GM18511 (cell line): Measurements from ENCODE around the gene FBXL13.

Source experiments
- ATAC-seq: cut with Tn5 transposase; IDR thresholded peaks from one replicate; pipeline ENCODE4 v1.9.1; 2021; ENCODE audit warnings: mild to moderate bottlenecking, moderate library complexity; ENCODE audit not compliant: unreplicated experiment

FBXL13 gene

DNA sequence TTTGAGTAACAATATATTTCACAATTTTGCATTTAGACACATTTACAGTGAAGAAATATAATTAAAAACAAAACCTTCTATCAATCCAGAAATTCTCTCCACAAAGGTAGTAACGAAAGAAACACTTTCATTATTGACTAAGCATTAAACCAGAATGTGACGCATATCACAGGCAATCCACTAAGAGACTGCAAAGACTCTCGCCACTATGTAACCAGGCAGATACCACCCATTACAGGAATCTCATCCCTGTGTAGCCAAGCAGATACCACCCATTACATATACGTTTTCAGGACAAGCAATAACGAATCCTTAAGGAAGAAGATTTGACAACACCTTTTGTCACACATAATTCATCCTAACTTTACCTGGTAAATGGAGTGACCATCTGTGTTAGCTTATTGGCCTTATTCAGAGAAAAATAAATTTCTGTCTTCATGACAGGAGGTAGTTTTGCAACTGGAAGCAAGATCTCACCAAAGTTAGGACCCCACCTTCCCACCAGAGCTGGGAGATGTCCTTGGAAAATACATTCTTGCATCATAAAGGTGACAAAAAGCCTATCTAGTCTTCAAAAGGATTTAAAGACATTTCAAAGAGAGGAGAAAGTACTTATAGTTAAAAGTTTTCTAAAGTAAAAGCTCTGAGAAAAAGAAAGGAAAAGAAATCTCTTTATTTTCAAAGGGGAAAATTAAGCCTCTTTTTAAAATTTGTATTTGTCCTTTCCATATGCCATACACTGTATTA, 131.0 kb downstream of the FBXL13 start:
- no peak for ATAC-seq

DNA sequence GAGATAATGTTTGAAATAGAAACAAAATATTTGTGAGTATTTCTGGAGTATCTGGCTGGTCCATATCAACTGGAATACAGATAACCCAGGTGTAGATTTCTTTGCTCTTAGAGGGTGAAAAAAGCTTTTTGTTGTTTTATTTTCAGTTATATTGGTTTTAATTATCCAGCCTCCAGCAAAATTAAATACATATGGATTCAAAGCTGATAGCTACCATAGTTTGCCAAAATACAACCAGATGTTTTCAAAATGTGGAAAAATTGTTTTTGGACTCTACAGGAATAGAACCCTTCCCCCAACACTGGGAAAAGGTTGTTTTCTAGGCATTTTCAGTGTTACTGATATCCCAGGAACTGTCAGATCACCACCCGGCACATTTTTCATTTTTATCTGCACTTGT, 131.7 kb downstream of the FBXL13 start:
- no peak for ATAC-seq

DNA sequence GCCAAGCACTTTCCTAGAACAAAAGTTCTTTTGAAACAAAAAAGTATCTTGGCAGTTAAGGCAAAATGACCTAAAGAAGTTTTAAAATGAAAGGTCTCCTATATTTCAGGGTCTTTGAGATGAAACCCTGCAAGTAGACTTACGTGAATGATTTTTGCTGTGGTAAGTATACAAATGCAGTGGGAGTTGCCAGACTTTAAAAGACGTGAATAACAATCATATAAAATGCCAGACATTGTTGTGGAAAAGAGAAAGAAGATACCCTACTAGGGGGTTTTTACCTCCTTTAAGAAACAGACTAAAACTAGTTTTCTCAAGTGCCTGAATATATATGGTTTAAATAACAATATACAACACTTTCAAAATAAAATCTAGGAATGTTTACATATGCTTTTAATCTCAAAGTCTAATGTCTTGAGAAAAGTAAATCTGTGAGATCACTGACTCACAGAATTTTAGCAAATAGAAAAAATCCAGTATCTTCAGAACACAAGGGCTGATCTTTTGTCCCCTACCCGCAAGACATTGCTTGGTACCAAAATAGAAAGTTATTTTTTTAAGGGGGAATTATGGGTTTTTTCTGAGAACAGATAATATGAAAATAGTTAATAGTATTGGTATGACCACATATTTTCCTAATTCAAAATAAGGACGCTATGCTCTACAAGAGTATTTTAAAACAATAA, 132.3 kb downstream of the FBXL13 start:
- ATAC-seq: no peak

DNA sequence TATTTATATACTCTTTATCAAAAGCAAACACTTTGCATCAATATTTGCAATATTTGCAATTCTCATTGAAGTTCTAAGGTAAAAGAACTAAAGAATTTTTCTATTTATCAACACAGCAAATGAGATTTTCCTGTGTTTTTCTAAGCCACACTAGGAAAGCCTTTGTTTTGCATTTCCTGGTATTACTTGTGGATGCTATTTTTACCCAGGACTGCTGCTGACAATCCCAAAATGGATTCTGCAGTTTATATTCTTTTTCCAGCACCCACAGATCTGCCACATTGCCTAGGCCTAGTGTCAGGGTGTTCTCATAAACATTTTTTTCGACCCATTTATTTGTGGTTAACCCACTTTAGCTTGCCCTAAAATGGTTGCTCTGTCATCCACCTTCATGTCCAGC, 135.9 kb downstream of the FBXL13 start:
- no peak for ATAC-seq

DNA sequence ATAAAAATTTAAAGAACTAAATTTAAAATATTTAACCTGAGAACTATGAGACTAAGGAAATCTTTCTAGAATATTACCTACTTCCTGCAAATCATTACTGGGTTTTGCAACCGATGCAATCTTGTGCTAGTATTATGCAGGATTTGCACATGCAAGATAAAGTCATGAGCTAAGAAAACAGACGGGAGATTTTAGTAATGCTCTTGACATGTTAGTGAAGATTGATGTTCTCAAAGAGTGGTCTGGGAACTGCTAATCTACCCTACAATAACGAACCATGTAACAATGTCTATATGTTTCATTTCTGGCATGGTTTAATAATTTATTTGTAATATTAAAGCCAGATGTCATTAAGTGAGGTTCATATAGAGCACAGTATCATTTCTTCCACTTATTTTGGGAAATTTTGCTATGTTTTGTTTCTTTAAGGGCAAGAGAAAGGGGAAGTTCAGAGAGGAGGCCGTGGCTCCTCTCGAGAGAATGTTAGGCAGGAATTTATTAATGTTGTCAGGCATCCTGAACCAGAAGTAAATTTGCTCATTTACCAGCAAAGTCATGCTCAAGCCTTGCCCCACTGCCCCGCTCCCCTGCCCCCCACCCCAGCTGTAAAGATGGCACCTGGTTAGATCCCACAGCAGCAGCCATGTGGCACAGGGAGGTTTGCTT, 139.0 kb downstream of the FBXL13 start:
- ATAC-seq: no peak

DNA sequence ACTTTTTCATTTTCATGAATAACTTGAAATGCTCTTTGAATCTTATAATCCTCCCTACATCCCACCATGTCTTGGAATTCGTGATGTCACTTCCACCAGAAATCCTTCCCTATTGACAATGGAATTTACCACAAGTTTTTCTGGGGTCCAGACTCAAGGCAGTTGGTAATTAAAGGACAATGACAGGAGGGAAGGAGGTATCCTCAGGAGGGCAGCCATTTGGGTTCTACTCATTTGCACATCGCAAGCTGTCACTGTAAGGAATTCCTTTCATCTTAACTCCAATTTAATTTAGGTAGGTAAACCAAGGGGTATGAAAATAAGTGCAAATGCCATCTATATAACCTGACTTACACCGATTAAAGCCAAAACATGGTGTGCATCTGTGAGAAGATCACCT, 139.9 kb downstream of the FBXL13 start:
- no peak for ATAC-seq

DNA sequence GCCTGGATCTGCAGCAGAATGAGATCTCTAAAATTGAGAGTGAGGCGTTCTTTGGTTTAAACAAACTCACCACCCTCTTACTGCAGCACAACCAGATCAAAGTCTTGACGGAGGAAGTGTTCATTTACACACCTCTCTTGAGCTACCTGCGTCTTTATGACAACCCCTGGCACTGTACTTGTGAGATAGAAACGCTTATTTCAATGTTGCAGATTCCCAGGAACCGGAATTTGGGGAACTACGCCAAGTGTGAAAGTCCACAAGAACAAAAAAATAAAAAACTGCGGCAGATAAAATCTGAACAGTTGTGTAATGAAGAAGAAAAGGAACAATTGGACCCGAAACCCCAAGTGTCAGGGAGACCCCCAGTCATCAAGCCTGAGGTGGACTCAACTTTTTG, 140.4 kb downstream of the FBXL13 start:
- no peak for ATAC-seq

DNA sequence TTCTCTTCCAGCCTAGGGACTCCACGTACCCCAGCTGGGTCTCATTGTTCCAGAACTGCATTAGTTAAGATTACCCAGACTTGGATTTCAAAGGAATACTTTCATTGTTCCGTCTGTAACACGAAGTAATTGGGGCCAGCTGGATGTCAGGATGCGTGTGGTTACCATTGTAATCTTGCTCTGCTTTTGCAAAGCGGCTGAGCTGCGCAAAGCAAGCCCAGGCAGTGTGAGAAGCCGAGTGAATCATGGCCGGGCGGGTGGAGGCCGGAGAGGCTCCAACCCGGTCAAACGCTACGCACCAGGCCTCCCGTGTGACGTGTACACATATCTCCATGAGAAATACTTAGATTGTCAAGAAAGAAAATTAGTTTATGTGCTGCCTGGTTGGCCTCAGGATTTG, 140.8 kb downstream of the FBXL13 start:
- ATAC-seq: no peak

DNA sequence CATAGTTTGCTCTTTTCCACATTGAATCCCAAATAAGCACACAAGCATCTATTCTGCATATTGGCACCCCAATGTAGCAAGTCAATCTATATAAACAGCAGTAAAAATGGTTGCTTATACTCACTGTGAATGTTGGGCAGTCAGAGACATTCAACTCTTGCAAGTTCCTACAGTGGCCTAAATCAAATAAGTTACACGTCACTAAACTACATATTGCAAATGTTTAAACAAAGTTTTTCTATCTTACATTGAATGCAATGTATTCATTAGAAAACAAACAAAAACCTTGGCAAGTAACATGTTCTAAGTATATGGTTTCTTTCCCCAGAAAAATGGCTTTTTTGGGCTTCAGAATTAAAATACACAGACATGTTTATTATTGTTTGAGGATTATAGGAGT, 142.8 kb downstream of the FBXL13 start:
- ATAC-seq: no peak

DNA sequence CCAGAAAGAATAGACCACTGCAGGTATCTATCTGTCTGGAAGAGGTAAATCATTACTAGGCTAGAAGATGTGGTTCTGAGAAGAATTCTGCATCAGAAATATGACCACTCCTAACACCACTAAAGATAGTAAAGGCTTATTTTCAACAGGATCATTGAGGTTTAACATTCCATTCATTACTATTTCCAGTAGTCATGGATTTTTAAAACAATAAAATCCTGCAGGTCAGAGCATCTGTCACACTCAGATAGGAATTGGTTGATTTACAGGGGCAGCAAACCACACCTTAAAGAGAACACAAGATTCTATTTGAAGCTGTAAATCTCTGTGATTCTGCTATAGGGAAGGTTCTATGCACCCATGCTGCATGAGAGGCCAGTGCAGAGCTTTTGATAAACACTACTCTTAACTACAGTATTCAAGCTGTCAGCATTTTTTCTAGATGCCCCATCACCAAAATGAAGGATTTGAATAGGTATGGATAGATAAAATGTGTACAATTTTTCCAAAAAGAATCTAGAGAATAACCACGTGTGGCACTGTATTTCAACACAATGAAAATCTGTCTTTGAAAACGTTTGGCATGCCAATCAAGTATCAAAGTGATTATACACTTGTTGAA, 147.2 kb downstream of the FBXL13 start:
- no peak for ATAC-seq

DNA sequence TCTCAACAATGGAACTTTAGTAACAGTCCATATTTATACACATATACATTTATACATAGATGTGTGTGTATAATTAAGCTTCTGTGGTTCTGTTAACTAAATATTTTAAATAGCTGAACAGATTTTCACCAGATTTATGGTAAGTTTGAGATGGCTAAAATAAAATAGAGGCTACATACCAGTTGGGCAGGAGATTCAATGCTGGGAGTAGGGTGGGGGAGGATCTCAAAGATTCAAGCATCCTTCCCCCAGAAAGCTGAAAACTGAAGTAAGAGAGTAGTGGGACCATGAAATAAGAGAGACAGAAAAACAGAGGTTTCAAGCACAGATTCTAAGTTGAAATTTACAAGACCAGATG, 147.8 kb downstream of the FBXL13 start:
- ATAC-seq: no peak

DNA sequence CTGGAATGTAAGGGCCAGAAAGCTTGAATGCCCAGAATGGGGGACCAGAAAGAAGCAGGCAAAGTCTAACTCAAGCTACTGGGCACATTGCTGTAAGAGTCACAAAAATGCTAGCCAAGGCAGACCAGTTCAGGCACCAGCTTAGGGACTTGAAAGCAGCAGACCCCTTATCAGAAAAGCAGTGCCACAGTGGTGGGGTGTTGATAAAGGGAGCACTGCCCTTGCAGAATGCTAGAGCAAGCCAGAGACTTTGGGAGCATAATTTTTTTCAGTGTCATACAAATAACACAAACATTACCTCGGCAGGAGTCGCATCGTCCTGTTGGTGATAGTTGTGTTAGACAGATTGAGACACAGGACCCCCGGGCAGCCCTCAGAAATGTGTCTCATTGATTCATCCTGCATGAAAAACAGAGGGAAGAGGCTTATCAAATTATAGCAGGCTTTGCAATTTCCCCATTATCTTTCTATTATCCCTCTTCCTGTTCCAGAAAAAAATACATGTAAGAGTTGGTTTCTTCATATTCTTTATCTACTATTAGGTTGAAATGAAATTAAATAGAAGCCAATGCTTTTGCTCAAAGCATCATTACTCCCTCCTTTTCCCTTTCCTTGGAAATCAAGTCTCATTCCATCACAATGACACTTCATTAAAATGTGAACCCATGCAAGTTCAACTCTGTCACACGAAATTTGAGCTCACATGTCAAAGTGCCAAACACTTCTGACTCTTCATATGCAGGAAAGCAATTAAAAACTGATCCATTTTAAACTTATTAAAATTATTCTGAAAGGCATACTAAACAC, 148.4 kb downstream of the FBXL13 start:
- ATAC-seq: no peak

DNA sequence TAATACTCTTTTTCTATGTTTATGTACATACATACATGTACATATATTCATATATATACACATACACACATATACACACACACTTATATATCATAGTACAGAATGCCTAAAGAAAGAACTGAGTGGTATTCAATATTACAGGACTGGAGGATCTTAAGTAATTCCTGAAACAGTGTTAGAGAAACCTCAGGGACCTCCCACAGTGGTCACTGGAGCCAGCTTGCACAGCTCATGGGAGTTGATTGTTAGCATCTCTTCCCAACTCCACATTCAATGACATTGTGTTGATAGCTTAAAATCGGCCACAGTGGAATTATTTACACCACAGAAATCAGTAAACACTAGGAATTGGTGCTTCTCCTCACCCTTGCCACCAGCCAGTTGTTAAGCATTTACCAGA, 155.8 kb downstream of the FBXL13 start:
- no peak for ATAC-seq

DNA sequence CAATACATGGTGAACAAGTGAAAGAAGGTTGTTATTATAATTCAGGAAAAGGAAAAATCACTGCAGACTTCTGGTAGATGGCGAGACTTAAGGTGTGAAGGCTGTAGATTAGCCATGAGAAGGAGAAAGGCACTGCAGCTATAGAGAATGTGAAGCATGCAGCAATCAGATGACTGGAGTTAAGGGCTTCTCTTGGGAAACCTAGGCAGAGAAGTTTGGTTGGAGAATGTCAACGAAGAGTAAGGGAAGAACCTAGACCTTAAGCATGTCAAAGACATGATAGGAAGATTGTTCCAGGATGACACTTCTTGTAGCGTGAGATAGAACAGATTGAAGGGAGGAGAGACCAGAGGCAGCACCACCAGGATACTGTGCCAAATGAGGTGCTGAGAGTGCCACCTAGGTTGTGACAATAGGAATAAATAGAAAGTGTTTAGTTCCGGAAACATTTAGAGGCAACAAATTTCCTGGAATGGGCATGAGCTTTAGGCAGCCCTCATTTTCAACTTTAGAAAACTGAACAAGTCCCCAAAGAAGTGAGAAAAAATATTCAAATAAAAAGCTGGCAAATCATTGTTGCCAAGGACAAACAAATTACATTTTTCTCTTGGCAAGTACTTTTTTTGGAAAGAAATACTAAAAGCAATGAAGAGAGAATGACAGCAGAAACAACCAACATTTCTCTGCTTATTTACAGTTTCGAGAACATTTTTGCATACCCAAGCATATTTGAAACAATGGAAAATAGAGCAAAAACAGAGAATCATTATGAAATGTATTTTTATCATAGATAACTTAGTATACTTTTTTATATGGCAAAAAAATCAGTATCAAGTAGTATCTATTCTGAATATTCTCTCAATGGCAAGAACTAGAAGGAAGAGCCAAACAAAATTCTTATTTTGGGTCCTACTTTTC, 156.9 kb downstream of the FBXL13 start:
- ATAC-seq: no peak

DNA sequence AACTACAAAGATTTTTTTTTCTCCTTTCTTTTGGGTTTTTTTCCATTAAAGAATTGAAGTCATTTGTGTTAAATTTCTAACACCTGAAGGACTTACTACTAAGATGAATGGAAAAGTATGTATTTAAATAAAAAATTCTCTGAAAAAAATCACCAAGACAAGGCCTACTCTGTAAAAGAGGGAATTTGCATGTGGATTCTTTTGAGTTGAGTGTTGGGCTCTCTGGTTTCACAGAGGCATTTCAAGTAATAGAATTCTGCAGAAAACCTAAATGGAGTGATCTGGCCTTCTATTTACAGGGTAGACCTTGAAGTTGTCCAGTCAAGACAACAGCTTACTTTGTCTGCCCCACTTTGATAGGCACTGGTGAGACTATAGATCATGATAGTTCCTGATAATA, 157.7 kb downstream of the FBXL13 start:
- ATAC-seq: no peak

DNA sequence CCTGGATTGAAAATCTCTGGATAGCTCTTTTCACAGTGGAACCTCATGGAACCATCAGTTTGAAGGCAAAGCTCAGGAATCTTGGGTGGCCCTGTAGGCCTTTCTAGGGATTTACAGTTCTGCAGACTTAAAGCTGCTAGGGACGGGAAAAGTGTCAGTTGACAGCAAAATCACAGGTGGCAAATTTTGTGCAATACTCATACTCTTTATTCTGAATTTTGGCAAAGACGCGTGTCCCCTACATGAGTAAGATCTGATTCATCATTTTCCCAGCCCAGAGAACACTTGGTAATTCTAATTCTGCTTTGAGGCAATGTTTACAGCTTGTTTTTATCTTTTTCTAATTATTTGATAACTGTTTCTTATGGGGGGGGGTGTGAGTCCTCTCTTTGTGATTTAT, 158.2 kb downstream of the FBXL13 start:
- ATAC-seq: no peak

DNA sequence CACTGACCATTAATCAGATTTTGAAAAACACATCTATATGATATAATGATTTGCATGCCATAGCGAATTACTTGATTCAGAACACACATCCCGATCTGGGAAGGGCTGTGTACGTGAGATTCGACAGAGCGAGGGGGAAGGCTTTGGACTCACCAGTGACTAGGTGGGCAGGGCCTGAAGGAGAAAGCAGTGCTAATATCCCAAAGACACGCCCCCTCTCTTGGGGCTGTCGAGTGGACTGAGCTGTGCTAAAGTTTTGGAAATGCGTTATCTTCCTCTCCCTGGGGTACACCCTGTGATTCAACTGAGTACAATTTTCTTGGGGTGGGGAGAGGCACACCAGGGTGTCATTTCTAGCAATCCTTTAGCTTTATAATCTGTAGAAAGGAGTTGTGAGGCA, 160.0 kb downstream of the FBXL13 start:
- ATAC-seq: no peak

DNA sequence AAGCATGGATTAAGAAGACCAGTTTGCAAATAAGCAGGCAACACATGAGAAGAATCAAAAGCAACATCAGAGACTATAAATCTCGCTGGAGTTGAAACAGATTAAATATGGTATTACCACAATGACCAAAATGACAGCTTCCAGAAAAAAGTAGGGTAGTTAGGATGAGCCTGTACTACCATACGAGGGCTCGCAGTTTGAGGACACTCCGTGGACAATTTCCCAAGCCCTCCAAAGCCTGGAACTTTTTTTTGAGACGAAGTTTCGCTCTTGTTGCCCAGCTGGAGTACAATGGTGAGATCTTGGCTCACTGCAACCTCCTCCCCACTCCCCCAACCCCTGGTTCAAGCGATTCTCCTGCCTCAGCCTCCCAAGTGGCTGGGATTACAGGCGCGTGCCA, 160.8 kb downstream of the FBXL13 start:
- ATAC-seq: no peak

DNA sequence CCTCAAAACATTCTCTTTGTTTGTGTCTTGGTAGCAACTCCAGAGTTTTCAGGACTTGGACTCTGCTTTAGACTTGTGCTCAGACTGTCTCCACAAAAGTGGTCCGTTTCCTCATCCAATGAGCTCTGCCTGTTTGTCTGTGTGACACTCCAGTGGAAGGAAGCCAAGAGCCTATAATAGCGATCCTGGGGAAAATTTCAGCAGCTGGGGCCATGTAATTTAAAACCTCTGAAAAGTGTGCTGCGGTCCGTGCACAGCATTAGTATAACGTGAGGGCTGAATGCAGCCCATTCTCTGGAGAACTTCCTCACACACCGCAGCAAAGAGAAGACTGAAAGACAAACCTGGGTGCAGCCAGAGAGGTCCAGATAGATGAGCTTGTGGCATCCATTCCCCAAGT, 161.9 kb downstream of the FBXL13 start, which contains the start of gene LRRC17:
TSS of gene LRRC17 (plus strand) at position 259 of the 400 bp plus-strand sequence. CDS start 20,914 bp downstream, outside the sequence.
- no peak for ATAC-seq

DNA sequence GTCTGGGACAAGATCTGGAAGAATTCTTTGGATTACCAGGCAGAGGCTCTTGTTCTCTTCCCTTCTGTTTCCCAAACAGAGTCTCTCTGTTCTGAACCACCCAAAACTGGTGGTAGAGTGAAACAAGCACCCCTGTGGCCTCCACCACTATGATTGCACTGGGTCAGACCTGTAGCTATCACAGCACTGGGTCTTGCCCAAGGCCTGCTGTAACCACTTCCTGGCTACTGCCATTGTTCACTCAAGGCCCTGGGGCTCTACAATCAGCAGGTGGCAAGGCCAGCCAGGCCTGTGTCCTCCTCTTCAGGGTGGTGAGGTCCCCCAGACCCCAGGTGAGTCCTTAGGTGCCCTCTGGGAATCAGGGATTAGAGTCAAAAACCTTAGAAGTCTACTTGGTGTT, 165.9 kb downstream of the FBXL13 start:
- no peak for ATAC-seq
